ENCODE data around the gene TENM3. TPM values are rescaled to one million over a fixed set of nuclear protein-coding genes. Genes with fewer than 3 reads are reported as not detected.

Gene TENM3
- total and polyA plus RNA-seq, 2 of the 8 experiments (the other 6 are each of a cell fraction or from before 2014, with no cell fraction given): 36.9 to 69.3 TPM

DNA sequence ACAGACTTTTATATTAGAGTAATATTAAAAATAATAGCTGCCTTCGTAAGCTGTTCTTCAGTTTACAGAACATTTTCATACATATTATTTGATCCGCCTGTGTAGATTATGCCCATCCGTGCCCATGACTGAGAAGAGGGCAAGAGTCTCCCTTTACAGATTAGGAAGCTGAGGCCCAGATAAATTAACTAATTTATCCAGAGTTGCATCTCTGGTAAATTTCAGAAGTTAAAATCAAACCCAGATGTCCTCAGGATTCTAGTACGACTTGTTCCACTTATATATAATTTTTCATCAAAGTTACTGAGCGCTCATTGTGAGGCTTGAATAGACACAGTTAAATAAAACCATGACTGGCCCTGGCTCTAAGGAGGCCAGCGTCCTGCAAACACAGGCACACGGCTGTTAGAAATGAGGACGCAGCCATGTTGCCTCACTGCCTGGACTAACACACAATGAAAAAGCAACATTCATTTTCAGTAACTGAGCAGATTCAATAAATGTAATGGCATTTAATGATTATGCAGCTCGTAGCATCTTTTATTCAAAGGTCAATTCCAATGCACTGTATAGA is 148.0 kb downstream of the TENM3 start (continued):
- no peak for TF ChIP-seq TBP (IDR thresholded peaks at IDR 0.05; ENCODE audit: low read depth, low read length)
- TF ChIP-seq CHD1 (IDR thresholded peaks at IDR 0.05; ENCODE audit: low read depth, low read length): no peak
- TF ChIP-seq EP300 (IDR thresholded peaks at IDR 0.05; ENCODE audit: borderline replicate concordance in 1 of 2, low read depth in 2 of 2, low read length in 2 of 2): no peak
- TF ChIP-seq ASH2L (IDR thresholded peaks at IDR 0.05; ENCODE audit: low read length): no peak
- TF ChIP-seq, protein P1, sequence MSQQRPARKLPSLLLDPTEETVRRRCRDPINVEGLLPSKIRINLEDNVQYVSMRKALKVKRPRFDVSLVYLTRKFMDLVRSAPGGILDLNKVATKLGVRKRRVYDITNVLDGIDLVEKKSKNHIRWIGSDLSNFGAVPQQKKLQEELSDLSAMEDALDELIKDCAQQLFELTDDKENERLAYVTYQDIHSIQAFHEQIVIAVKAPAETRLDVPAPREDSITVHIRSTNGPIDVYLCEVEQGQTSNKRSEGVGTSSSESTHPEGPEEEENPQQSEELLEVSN (IDR thresholded peaks at IDR 0.05): no peak
- TF ChIP-seq, protein P2, sequence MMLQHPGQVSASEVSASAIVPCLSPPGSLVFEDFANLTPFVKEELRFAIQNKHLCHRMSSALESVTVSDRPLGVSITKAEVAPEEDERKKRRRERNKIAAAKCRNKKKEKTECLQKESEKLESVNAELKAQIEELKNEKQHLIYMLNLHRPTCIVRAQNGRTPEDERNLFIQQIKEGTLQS (IDR thresholded peaks at IDR 0.05; ENCODE audit: insufficient read depth, low read depth, low read length): no peak
- no peak for TF ChIP-seq BACH1 (IDR thresholded peaks at IDR 0.05; ENCODE audit: low read length)
